T-helper 9 cell (primary cell): ENCODE data around the gene TMCO4.

Experiments
- DNase-seq: peaks from one replicate; pipeline ENCODE4 v3.0.0-alpha.2; 2020

TMCO4 gene

DNA sequence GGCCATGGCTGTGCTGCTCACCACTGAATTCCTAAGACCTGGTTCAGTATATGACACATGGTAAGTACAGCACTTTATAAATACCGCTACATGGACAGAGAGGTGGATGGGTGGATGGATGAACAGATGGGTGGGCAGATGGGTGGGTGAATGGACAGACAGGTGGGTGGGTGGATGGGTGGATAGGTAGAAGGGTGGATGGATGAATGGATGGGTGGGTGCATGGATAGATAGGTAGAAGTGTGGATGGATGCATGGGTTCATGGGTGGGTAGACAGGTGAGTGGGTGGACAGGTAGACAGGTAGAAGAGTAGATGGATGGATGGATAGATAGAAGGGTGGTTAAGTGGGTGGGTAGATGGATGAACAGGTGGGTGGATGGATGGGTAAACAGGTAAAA is 54.8 kb downstream of the TMCO4 start:
- DNase-seq, result no peak

DNA sequence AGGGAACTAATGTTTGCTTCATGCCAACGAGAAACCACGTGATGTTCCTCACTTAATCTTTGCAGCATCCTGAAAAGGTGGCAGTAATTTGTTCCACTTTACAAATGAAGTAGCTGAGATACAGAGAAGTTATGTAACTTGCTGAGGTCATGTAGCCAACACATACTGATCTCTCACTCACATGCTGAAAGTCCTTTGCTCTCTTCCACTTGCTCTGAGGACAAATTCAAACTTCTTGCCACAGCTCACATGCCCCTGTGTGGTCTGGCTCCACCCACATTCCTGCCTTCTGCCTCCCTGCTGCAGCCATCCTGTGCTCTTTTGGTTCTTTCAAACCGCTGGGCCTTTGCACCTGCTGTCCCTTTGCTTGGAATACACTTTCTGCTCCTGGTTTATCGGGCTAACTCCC is 55.4 kb downstream of the TMCO4 start:
- DNase-seq, result no peak

DNA sequence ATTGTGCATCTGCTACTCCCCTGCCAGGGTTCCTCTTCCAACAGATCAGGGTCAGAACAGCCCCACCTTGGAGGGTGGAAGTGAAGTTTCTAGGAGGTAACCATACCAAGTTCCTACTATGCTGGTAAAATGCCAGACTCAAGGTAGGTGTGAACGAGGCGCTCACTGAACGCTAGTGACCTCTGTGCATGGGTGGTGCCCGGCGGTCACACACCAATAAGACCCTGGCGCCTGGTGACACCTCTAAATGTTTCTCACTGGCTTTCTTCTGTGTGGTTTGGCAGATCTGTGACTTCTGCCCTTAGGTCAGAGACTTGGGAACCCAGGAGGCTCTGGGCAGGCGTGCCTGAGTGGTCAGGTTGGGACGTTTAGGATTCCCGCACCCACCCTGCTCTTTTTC is 55.9 kb downstream of the TMCO4 start:
- no peak for DNase-seq

DNA sequence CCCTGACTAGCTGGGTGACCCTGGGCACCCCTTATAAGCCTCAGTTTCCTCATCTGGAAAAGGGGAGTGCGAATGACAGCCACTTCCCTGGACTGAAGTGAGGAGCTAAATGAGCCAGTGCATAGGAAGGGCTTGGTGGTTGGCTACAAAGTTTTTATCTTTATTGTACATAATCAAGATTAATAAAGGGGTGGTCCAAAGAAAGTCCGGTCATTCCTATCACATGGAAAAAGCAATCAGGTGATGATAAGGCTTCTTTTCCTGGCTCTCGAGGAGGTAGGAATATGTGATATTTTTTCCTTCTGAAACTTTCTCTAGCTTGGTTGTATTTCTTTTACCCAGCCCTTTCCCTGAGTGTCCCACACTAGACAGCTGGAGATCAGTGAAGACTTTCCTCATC is 56.5 kb downstream of the TMCO4 start:
- DNase-seq, result no peak

DNA sequence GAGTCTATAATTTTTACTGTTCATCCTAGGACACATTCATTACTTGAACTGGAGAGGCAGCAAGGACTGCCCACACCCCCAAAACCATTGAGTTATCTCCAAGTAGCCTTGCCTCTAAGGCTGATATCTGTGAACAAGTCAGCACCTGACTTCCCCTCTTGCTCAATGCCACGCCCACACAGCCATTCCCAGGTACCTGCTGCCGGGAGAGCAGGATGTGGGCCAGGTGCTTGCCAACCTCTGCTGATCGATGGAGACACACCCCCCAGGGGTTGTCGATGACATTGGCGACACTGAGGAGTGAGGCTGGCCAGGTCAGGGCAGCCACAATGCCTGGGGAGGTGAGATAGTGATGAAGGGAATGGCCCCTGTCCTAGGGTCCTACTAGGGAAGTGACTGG is 60.1 kb downstream of the TMCO4 start:
- no peak for DNase-seq

DNA sequence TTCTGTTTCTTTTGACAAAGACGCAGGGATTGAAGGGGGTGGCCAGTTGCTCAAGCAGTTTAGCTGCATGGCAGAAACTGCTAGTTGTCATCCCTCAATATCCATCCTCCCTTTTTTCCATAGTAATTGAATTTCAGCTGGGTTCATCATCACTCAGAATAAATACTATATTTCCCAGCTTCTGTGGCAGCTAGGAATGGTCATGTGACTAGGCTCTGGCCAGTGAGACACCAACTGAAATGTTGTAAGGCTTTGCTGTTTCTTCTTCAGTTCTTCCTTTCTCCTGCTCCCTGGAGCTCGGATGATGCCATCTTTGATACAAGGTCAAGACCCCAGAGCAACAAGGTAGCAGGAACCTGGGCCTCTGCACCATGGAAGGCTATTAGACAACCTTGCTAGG is 61.0 kb downstream of the TMCO4 start:
- DNase-seq, result no peak

DNA sequence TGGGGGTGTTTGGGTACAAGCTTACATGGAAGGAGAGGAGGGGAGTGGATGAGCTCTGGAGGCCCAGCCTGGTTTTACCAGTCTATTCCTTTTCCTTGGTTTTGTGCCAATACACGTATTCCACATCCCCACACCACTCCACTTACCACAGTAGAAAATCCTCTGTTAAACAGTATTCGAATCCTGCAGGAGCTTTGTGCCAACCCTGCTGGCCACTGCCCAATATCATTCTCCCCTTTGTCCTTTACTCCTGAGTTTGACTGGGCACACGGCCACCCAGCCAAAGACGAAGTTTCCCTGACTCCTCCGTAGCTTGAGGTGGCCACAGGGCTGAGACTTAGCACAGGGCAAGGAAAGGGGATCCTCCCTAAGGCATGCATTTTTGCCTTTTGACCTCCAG is 61.6 kb downstream of the TMCO4 start:
- no peak for DNase-seq

DNA sequence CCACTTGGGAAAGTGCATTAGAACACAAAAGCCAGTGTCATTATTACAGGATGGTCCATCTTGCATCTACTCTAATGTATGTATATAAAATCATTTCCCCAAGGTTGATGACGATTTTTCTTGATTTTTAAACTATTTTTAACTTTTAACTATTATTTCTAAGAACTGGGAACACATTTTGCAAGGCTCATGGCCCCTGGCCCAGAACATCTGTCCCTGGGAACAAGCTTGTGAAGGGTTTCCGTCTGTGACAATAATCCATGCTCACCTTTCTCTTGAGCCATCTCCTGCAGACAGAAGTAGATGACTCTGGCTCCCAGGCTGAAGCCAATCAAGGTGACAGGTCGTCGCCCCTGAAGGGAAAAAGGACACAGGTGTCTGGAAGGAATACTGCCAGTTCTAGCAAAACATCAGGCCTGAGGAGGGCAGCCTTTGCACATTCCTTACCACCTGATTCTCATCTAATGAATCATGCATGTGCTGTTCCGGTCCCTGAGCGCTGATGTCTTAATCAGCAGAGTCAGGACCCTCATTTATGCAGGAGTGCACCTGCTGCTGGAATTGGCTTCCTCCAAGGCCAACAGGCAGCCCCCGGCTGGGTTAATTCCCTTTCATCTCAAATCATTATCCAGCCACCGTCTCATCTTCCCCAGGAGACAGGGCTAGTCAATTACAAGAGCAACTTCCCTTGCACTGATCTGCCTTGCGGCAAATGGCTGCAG is 62.5 kb downstream of the TMCO4 start:
- DNase-seq, result no peak

DNA sequence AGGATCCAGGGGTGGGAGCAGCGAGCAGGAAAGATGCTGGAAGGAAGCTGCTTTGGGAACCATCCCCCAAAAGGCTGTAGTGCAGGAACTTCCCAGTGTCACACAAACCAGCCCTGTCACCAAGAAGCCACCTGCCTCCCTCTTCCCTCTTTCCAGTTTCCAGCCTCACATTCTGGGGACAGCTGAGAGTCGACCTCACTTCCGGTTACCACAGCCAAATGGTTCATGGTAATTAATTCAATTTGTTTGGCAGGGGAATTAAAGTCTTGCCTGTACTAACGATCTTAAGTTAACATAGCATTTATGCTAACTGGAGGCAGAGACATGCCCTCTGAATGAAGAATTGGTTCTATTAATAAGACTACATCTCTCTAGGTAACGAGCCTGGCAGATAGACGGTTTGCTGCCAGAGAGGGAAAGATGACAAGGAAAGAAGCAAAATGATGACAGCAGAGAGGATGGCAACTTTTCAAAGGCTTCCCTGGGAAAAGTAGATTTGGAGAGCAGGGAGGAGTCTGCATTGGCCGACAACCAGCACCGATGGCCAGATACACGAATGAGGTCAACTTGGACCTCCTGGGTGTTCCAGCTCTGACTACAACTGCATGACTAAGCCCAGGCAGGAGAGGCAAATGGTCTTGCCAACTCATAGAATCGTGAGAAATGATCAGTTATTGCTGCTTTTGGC is 64.1 kb downstream of the TMCO4 start:
- DNase-seq, result no peak

DNA sequence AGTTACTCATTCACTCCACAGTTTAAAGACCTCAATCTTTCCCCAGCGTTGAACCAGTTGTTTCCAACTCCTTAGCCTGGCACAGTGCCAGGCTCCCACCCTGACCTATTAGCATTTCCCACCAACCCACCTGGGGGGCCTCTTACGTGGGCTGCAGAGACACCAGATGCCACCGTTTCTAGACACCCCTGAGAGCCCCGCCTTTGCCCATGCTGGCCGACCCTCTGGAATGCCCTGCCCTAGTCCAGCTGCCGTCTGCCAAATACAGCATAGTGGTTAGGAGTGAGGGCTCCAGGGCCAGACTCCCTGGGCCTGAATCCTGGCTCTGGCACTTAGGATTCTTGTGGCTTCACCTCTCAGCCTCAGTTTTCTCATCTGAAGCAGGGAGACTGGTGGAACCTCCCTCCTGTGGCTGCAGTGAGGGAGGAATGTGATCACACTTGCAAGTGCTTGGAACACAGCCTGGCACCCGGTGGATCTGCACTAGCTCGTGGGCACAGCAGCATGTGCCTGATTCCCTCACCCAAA is 65.2 kb downstream of the TMCO4 start:
- DNase-seq, result no peak

DNA sequence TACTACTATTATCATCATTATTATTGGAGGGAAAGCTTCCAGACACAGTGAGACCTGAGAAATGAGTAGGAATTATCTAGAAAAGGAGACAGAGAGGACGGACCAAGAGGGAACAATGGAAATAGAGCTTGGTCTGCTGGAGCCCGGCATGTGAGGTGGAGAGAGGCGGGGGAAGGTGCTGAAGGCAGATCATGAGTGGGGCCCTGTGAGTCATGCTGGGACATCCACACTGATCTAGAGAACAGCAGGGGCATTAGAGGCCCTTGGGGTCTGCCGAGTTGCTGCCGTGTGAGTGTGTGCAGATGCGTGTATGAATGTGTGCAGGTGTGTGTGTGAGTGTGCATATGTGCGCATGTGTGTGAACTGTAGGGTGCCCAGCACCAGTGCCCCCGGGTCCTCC is 65.7 kb downstream of the TMCO4 start:
- no peak for DNase-seq

DNA sequence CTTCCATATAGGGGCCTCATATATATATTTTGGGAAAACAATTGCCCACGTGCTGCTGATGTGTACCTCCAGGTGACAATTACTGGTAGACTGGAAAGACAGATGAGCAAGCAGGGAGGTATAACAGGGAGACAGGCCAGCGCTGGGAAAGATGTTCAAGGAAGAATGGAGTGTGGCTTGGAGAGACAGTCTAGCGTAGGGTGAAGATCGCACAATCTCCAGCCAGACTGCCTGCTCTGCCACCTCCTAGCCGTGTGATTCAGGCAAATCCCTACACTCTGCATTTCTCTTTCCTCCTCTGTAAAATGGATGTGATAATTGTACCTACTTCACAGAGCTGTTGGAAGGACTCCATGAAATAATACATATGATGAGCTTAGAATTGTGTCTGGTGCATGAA is 66.1 kb downstream of the TMCO4 start:
- DNase-seq, result no peak

DNA sequence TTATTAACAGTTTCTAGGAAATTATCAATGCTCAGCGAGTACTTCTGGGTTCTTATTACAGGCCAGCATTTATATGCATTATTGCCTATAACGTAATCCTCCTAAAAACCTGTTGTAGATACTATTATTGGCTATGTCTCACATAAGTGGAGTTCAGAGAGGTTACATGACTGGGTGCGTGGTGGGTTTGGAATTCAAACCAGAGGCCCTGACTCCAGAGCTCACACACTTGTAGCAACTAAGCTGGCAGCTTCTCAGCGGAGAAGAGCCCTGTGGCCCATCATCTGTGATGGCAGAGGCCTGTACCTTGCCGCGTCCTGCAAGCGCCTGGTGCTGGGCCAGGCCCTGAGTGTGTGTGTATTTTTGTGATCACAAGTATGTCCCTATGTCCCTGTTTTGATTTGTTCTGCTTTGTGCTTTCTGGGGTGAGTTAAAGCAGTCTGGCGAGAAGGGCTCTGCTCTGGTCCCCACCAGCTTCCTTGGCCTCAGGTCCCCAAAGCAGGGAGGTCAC is 68.3 kb downstream of the TMCO4 start:
- DNase-seq, result no peak

DNA sequence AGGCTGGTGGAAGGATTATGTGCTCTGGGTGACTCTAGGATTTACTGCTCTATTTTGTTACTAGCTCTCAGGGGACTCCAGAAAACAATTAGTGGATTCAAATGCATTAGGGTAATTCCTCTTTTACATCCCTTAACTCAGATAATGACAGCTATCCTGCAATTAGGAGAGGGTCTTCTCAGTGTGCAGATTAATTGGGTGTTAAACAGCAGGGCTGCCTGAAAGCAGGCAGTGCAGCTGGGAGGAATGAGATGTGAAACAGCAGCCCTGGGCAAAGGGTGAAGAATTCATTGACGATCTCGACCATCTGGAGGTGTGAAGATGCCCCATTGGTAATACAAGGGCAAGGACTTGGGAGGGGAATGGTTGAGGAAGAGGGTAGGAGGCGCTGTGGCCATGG is 68.9 kb downstream of the TMCO4 start:
- DNase-seq, result no peak

DNA sequence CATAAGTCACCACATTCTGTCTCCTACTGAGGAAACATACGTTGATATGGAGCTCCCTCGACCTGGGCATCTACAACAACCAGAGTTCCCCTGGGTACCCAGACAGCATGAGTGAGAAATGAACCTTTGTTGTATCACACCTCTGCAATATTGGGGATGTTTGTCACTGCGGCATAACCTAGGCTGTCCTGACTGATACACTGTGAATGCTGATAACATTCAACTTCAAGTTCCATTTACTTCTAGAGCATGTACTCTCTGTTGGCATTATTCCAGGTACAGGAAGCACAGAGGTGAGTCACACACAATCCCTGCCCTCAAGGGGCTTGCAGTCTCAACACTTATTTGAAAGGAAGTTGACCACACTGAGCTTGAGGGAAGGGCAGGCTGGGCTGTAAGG is 69.5 kb downstream of the TMCO4 start:
- DNase-seq, result no peak

DNA sequence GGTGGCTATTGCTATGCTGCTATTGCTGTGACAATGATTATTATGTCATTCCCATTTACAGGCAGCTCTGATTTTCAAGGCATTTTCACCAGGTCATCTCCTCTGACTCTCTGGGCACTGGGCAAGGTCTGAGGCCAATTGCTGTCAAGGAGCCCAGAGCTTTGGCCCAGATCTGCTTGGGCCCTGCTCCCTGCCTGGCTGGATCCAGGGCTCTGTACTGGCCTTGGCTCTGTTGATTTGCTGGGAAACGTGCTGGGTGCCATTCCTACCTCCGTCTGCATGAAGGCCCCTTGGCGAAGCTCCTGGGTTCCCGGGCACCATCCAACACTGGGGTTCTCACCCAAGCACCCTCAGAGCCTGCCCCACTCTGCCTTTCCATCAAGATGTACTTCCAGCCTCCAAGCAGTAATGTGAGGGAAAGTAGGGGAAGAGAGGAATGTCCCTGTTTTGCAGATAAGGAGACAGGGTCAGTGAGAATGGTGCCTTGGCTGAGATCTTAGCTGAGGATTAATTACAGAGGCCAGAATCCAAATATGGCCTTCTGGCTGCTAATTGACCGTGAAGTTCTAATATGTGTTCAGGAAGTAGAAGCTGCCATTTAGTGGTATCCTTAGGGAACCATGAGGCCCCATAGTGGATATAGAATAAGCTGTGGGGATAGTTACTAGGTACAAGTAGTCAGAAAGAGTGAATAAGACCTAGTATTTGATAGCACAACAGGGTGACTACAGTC is 71.1 kb downstream of the TMCO4 start:
- no peak for DNase-seq

DNA sequence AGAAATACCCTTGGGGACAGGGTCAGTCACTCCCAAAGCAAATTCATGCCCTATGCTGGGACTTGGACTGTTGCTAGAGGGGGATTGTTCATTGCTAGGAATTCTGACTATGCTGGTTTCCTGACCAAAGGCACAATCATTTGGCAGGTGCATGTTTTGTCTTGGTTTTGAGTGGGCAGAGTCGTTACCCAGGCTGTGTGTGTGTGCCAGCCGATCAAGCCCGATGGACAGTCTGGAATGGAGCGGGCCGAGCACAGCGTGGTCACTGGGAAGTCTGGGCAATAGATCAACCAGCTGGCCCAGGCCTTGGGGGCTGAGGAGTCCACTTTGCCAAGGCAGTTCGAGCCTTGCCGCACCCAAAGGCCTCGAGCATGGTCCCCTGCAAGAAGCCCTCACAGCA is 74.1 kb downstream of the TMCO4 start:
- DNase-seq, result no peak

DNA sequence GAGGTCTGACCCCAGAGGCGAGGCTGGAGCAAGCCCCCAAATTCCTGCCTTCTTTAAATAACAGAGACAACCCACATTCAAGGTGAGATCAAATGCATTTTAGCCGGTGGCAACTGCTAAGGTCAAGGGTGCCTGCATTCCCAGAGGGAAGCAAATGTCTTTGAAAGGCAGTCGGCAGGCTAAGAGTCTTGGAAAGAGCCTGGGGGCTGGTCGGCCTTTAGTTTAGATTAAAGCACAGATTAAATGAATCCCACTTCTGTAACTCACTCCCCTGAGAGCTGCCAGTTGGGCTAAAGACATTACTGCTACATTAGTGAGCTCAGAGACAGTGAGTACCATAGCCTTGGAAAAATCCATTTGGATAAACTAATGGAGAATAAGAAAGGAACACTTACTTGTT is 75.8 kb downstream of the TMCO4 start:
- no peak for DNase-seq

DNA sequence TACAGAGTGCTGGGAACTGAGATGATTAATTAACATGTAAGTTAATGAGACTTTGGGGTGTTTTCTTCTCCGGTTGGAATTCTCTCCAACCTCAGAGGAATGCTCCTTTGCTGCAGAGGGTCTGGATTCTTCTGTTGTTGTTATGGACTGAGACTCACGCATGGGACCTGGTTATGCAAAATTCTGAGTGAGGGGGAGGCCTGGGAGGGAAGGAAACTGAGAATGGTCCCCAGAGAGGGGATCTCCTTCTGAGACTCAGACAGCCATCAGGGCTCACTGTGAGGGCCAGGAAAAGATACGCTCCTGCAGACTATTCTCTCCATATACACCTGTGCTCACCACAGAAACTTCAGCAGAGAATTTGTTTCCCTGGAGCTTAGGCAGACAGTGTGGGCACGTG is 78.7 kb downstream of the TMCO4 start:
- no peak for DNase-seq

DNA sequence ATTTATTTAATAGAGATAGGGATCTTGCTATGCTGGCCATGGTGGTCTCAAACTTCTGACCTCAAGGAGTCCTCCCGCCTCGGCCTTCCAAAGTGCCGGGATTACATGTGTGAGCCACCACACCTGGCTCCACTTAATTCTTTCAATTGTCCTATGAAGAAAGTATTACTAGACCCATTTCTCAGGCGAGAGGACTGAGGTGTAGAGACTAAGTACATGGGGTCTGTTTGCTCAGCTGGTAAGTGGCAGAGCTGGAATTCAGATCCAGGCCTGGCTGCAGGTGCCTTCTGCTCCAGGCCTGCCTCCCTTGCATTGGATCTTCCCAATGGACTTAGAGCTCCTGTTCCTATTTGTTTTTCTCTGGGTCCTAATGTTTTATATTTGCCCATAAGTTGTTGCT is 79.5 kb downstream of the TMCO4 start:
- no peak for DNase-seq

DNA sequence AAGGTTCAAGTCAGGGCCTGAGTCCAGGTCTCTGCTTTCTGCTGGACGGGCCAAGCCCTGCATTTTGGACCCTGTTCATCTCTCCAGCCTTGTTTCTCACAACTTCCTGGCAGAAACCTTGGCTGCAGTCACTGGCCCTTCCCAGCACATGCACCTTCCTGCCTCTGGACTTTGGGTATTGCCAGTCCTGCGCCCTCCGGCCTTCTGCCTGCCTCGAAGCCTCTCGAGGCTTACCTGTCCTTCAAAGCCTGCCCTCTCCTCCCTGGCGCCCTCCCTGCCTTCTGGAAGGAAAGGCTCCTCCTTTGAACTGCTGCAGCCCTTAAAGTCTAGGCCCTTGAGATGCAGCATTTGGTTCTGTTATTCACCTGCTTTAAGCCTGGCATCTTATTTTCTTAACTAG is 82.2 kb downstream of the TMCO4 start:
- DNase-seq, result no peak

DNA sequence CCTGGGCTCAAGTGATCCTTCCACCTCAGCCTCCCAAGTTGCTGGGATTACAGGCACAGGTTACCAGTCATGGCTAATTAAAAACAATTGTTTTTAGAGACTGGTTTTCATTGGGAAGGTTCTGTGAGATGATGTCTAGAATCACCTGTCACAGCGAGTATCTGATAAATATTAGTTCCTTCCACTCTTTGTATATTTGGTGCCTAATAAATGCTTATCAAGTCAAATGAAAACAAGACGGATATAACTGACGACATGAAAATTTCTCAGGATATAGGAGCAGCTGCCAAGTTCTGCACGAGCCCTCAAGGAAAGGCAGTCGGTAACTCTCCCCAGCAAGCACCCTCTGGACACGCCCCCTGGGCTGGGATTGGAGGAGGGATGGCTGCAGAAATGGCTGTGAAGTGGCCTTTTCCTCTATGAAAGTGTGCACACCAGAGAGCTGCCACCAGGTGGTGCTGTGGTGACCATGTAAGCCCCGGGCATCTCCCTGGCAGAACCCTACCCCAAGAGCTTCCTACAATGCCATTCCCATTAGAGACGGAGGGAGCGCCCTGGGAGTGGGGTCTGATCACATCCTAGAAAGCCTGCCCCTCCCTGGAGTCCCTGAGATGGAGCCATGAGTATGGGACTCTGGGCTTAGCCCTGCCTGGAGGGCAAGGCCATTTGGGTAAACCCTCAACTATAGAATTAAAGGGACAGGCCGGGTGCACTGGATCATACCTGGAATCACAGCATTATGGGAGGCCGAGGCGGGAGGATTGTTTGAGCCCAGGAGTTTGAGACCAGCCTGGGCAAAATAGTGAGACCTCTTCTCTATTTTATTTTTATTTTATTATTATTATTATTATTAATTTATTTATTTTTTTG is 84.1 kb downstream of the TMCO4 start:
- DNase-seq, result peak; percentile 72

DNA sequence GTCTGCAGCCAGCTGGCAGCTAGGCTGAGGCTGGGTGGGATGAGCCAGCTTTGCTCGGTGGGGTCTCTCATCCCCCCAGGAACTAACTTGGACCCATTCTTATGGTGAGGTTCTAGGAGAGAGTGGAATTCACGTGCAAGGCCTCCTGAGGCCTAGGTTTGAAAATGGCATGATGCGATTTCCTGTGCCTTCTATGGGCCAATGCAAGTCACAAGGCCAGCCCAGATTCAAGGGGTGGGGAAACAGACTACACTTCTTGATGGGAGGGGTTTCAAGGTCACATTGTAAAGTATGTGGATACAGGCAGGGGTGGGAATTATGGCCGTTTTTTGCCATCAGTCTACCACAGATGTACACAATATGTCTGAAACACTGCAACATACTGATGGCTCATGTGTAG is 86.8 kb downstream of the TMCO4 start:
- DNase-seq, result no peak
